Retinal pigment epithelial cell (primary cell): ENCODE measurements around the gene NCOA3.

Source experiments
- DNase-seq: peaks from one replicate; pipeline ENCODE4 v3.0.0-alpha.2; 2010; ENCODE audit warnings: low read depth
- H3K4me3 ChIP-seq: 2 replicates; pipeline ENCODE4 v1.5.1; 2011; ENCODE audit warnings: mild to moderate bottlenecking, low read length, control low read depth, moderate library complexity
- CTCF ChIP-seq: conservative IDR thresholded peaks from 2 replicates; pipeline ENCODE4 v1.5.1; 2011; ENCODE audit warnings: low read depth, low read length, control low read depth, inconsistent platforms

Gene NCOA3

GRCh38 chr20:47559141-47559540 lies 57.5 kb downstream of the NCOA3 start:
- no peak overlapping the region for H3K4me3 ChIP-seq
- DNase-seq: no peak
- TF ChIP-seq CTCF: no peak

DNA sequence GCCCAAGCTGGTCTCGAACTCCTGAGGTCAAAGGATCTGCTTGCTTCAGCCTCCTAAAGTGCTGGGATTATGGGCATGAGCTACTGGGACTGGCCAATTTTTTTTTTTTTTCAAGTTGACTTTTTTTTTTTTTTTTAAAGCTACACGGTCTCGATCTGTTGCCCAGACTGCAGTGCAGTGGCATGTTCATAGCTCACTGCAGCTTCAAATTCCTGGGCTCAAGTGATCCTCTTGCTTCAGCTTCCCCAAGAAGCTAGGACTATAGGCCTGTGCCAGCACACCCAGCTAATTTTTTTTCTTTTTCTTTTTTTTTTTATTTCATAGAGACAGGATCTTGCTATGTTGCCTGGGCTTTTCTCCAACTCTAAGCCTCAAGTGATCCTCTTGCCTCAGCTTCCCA lies 59.5 kb downstream of the NCOA3 start:
- no peak for TF ChIP-seq CTCF
- H3K4me3 ChIP-seq: no peak overlapping the region
- peak; percentile 69 for DNase-seq

- TF ChIP-seq CTCF: no peak
- no peak overlapping the region for H3K4me3 ChIP-seq
- no peak for DNase-seq
Measured at GRCh38 chr20:47561603-47562583, 60.2 kb downstream of the NCOA3 start.

DNA sequence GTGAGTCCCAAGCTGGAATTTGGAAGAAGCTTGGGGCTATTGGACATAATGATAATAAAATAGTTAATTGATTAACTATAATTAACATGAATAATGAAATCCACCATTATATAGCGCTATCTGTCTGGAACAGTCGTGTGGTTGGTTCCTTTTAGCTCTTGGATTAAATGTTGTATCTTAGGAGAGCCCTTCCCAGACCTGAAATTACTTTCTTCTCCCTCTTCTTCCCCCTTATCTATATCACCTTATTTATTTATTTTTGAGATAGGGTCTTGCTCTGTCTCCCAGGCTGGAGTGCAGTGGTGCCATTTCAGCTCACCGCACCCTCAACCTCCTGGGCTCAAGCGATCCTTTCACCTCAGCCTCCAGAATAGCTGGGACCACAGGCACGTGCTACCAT lies 64.6 kb downstream of the NCOA3 start:
- H3K4me3 ChIP-seq: no peak overlapping the region
- no peak for DNase-seq
- TF ChIP-seq CTCF: no peak

- DNase-seq: peak; percentile 68
- no peak overlapping the region for H3K4me3 ChIP-seq
- TF ChIP-seq CTCF: no peak
Measured at GRCh38 chr20:47568019-47568418, 66.3 kb downstream of the NCOA3 start.

GRCh38 chr20:47568837-47569410 lies 67.2 kb downstream of the NCOA3 start:
- no peak for DNase-seq
- no peak for TF ChIP-seq CTCF
- H3K4me3 ChIP-seq: no peak overlapping the region

- DNase-seq: no peak
- no peak overlapping the region for H3K4me3 ChIP-seq
- no peak for TF ChIP-seq CTCF
Measured at GRCh38 chr20:47571426-47571825, 69.7 kb downstream of the NCOA3 start.
